GM19239 (cell line): ENCODE results near the gene FZD2.
"Not testable (repeated sequence)": the region's sequence is repeated elsewhere in the genome, so short reads cannot be mapped to it uniquely, and the experiment has no call there.

Experiments
- DNase-seq: peaks from one replicate; pipeline ENCODE4 v3.0.0; 2011; ENCODE audit warnings: low spot score; ENCODE audit not compliant: insufficient read length
- FAIRE-seq: peaks from 2 replicates; lab custom pipeline; 2011; peaks lifted over from hg19 to GRCh38; lab: Jason Lieb, UNC

FZD2 gene

DNA sequence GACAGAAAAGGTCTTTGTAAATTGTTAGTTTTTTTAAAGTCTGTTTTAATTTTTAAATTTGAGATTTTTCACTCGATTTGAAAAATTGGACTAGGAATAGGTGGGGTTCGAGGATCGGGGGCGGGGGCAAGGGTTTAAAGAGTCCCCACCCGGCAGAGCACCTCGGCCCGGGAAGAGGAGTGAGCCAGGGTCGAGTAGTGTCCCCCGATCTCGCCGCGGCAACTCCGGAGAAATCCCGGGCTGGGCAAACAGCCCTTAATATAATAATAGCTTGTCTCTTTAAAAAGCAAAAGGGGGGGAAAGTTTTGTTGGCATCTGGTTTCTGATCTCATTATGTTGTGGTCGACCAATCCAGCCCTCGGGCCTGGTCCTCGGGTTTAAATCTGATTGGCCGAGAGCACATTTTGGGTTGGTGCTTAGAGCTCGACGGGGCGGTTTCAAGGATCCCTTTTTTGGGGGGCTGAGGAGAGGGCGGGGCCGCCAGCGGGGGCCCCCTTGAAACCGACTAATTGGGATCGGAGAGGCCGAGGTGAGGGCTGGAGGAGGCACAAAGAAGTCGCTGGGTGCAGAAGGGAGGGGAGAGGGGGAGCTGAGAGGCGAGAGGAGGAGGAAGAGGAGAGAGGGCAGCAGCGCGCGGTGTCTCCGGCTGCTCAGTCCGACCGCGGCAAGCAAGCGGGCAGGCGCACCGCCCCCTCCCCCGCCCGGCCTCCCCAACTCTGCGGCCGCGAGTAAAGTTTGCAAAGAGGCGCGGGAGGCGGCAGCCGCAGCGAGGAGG lies at the start of gene FZD2:
TSS of gene FZD2 (plus strand) at position 653 of the 775 bp plus-strand sequence. CDS start 205 bp downstream, outside the sequence.
- FAIRE-seq, result peak; percentile 90
- peak; percentile 92 for DNase-seq

DNA sequence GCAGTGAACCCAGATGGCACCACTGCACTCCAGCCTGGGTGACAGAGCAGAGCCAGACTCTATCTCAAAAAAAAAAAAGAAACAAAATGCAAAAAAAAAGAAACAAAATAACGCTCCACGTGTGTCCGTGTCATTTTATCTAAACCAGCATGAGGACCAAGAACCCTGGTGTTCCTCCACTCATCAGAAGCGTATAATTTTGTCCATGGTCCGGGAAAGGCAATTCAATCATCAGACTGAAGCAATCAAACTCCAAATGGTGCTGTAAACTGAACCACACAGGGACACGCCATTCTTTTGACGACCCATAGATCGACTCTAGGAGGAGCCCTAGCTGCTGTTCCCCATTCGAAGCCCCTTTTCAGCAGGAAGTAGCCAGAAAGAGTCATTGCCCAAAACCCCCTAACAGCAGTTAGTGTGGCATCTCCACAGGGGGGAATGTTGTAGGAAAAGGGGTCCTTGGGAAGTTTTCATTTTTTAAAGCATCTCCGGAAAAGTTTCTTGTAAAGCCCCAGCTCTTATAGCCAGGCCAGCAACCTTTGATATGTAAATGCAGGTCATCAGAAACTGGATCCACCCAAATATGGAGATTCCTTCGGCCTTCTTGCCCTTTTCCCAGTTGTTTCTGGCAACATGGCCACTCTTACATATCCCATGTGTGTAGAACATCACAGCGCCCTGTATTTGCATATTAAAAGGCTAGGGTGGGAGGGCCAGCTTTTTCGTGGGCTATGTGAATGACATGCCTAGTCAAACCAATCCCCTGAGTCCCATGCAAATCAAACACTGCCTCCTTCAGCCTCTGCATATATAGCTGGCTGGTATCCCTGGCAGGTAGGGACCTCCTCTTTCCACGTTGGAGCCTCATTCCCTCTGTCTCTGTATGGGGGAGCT lies 45.8 kb upstream of the FZD2 start:
- not testable (repeated sequence) for FAIRE-seq, DNase-seq

DNA sequence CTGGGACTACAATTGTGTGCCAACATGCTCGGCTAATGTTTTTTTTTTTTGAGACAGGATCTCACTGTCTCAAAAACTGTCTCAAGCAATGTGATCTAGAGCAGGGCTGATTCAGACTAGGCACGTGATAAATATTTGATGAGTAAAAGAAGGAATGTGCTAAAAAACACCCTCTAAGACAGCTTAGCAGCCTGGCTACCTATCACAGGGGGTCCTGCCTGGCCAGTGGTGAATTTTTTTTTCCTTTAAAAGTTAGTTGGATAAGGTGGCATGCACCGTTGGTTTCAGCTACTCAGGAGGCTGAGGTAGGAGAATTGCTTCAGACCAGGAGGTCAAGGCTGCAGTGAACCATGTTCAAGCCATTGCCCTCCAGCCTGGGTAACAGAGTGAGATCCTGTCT lies 39.3 kb upstream of the FZD2 start:
- no peak for FAIRE-seq
- DNase-seq, result no peak

DNA sequence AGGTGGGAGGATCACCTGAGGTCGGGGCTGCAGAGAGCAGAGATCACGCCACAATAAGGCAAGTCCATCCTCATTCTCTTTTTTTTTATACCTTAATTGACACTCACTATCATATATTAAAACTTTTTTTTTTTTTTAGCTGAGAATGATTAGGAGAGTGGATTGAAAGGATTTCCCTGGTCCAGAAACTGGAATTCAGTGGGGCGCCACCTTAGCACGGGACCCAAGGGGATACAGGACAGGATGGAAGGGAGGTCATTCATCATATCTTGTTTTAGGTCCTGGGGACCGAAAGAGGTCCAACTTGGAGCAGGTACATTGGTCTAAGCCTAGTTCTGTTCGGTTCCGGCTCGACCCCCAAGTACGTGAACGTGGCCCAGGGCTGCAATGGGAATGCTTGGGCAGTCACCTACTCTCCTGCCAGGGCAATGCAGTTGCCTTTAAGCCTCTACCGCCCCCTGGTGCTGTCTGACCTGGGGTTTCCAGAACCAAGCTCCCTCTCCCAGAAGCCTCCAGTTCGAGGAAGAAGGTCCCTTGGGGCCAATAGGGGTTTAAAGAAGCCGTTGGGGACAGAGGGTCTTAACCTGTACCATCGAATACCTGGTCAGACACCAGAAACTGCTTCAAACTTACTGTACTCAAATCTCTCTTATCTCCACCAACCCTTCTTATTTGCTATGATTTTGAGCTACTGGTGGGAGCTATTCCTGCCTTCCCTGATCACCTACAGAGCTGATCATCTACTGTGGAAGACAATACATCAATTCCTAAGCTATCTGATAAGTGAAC lies 34.2 kb upstream of the FZD2 start:
- FAIRE-seq (peak; percentile 66), DNase-seq (peak; percentile 85)

DNA sequence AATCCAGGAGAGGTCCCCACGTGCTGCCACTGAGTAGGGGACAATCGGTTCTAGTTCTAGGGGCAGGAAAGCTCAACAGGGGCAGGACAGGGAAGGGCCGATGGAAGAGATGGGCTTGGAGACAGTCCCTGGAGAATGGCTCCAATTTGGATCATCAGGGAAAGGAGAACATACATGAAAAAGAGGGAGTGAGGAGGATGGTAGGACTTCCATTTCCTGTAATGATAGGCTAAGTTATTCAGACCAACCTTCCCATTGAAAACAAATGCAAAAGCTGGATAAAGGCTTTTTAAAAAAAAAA lies 33.7 kb upstream of the FZD2 start:
- no peak for DNase-seq
- no peak for FAIRE-seq

GRCh38 chr17:44527102-44527501 lies 30.2 kb upstream of the FZD2 start:
- FAIRE-seq, result no peak
- no peak for DNase-seq

DNA sequence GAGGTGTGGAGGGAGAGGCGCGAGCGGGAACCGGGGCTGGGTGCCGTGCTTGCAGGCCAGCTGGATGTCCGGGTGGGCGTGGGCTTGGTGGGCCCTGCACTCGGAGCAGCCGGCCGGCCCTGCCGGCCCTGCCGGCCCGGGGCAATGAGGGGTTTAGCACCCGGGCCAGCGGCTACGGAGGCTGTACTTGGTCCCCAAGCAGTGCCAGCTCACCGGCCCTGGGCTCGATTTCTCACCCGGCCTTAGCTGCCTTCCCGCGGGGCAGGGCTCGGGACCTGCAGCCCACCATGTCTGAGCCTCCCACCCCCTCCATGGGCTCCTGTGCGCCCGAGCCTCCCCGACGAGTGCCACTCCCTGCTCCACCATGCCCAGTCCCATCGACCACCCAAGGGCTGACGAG lies 29.3 kb upstream of the FZD2 start:
- FAIRE-seq (no peak), DNase-seq (no peak)

- FAIRE-seq (no peak), DNase-seq (no peak)
Measured at GRCh38 chr17:44529864-44530263, 27.4 kb upstream of the FZD2 start.

GRCh38 chr17:44530896-44531418 lies 26.3 kb upstream of the FZD2 start:
- no peak for FAIRE-seq
- DNase-seq, result no peak

DNA sequence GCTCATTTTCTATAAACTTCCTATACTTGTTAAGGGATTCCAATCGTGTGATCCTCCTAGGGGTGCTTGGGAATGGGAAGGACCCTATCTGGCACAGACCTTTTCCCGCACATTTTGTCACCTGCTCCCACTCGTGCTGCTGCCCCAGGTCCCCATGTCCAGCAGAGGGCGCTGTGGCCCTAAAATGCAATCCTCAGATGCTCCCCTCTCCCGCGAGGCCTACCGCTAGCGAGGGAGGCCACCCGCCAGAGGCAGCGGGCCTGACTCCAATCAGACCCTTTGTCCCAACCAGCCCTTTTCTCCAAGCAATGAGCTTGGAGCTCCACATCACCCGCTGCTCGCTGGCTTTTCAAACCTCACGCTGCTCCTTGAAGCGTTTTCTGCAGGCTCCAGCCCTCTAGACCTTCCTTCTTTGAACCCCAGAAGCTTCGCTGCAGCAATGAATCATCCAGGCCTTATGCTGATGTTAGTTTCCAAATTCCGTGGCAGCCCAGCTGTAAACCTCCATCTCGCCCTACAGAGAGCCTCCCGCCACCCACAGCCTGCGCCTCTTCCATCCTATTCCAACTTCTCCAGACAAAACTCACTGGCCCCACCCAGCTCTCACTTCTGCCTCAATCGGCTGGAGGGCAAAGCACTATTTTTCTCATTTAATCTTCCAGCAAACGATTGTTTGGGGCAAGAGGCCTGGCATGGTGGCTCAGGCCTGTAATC lies 23.6 kb upstream of the FZD2 start:
- peak; percentile 94 for FAIRE-seq
- DNase-seq, result peak; percentile 96

- no peak for FAIRE-seq
- no peak for DNase-seq
Measured at GRCh38 chr17:44536090-44536953, 21.0 kb upstream of the FZD2 start.

DNA sequence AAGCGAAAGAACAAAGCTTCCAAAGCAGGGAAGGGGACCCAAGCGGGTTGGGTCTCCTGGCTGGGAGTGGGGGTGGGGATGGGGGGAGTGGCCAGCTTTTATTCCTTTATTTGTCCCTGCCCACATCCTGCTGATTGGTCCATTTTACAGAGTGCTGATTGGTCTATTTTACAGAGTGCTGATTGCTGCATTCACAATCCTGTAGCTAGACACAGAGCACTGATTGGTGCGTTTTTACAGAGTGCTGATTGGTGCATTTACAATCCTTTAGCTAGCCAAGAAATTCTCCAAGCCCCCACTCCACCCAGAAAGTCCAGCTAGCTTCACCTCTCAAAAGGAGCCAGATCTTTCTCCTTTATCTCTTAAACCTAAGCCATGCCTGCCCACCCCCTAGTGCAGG lies 19.4 kb upstream of the FZD2 start:
- FAIRE-seq, DNase-seq: not testable (repeated sequence)

GRCh38 chr17:44539673-44540072 lies 17.6 kb upstream of the FZD2 start:
- no peak for FAIRE-seq
- no peak for DNase-seq

GRCh38 chr17:44540246-44541084 lies 16.8 kb upstream of the FZD2 start:
- no peak for FAIRE-seq

GRCh38 chr17:44541884-44542581 lies 15.3 kb upstream of the FZD2 start:
- DNase-seq (no peak), FAIRE-seq (no peak)

More at GRCh38 chr17:44540246-44541084, 16.8 kb upstream of the FZD2 start:
- no peak for DNase-seq

- FAIRE-seq (no peak), DNase-seq (no peak)
Measured at GRCh38 chr17:44543213-44543904, 13.9 kb upstream of the FZD2 start.
